Neural progenitor cell (in vitro differentiated cells): ENCODE results near the gene B4GALNT3. TPM values are rescaled to one million over a fixed set of nuclear protein-coding genes. Genes with fewer than 3 reads are reported as not detected.

Experiments
- DNase-seq: peaks from one replicate; pipeline ENCODE4 v3.0.0-alpha.2; 2016; ENCODE audit warnings: low spot score
- H2AFZ ChIP-seq: fragments of 200-600 bp; sonication (generic); replicated peaks from 2 replicates; pipeline ENCODE4 v1.6.1; 2016; ENCODE audit warnings: antibody characterized with exemption
- H3F3A ChIP-seq: fragments of 200-600 bp; sonication (generic); 2 replicates; pipeline ENCODE4 v1.6.1; 2016; ENCODE audit warnings: antibody characterized with exemption, low read depth
- H3K27ac ChIP-seq: fragments of 200-600 bp; sonication (generic); 2 replicates; pipeline ENCODE4 v1.5.1; 2016; ENCODE audit warnings: mild to moderate bottlenecking
- H3K27me3 ChIP-seq: fragments of 200-600 bp; sonication (generic); 2 replicates; pipeline ENCODE4 v1.6.1; 2016; ENCODE audit warnings: mild to moderate bottlenecking, moderate library complexity
- H3K36me3 ChIP-seq: fragments of 200-600 bp; sonication (generic); 2 replicates; pipeline ENCODE4 v1.5.1; 2016
- H3K4me1 ChIP-seq: fragments of 200-600 bp; sonication (generic); 2 replicates; pipeline ENCODE4 v1.6.1; 2016; ENCODE audit warnings: mixed run types
- H3K4me2 ChIP-seq: fragments of 200-600 bp; sonication (generic); 2 replicates; pipeline ENCODE4 v1.6.1; 2016
- H3K4me3 ChIP-seq: fragments of 200-600 bp; sonication (generic); 2 replicates; pipeline ENCODE4 v1.5.1; 2016
- H3K79me2 ChIP-seq: fragments of 200-600 bp; sonication (generic); 2 replicates; pipeline ENCODE4 v1.6.1; 2016; ENCODE audit warnings: low read depth
- H3K9ac ChIP-seq: fragments of 200-600 bp; sonication (generic); 2 replicates; pipeline ENCODE4 v1.6.1; 2016
- H3K9me3 ChIP-seq: fragments of 200-600 bp; sonication (generic); 2 replicates; pipeline ENCODE4 v1.5.1; 2016; ENCODE audit warnings: low read depth
- H4K20me1 ChIP-seq: fragments of 200-600 bp; sonication (generic); 2 replicates; pipeline ENCODE4 v1.6.1; 2016; ENCODE audit warnings: low read depth
- H3K27ac Mint-ChIP-seq: 3 replicates; pipeline ENCODE4 v1.8.0; 2021; ENCODE audit warnings: mixed read lengths
- H3K27me3 Mint-ChIP-seq: 2 replicates; pipeline ENCODE4 v1.8.0; 2022; ENCODE audit warnings: low read depth, mild to moderate bottlenecking, inconsistent platforms, moderate library complexity, mixed read lengths; ENCODE audit not compliant: insufficient read depth
- H3K36me3 Mint-ChIP-seq: 3 replicates; pipeline ENCODE4 v1.8.0; 2021; ENCODE audit warnings: mixed read lengths
- H3K4me1 Mint-ChIP-seq: 3 replicates; pipeline ENCODE4 v1.8.0; 2021; ENCODE audit warnings: mixed read lengths
- H3K4me3 Mint-ChIP-seq: 3 replicates; pipeline ENCODE4 v1.8.0; 2021; ENCODE audit warnings: mild to moderate bottlenecking, moderate library complexity, mixed read lengths
- H3K9me3 Mint-ChIP-seq: 3 replicates; pipeline ENCODE4 v1.8.0; 2020; ENCODE audit warnings: mixed read lengths
- CTCF ChIP-seq: fragments of 200-600 bp; sonication (generic); IDR thresholded peaks from 2 replicates; pipeline ENCODE4 v1.5.1; 2017; ENCODE audit warnings: antibody characterized with exemption, mild to moderate bottlenecking
- EZH2 ChIP-seq: fragments of 200-600 bp; sonication (generic); IDR thresholded peaks from 2 replicates; pipeline ENCODE4 v1.6.1; 2017; ENCODE audit warnings: antibody characterized with exemption, mild to moderate bottlenecking, moderate library complexity
- EZH2phosphoT487 ChIP-seq: fragments of 200-600 bp; sonication (generic); IDR thresholded peaks from 2 replicates; pipeline ENCODE4 v1.6.1; 2017; ENCODE audit warnings: antibody characterized with exemption
- total RNA-seq: library from RNA; depleted of rRNA; stranded (reverse); fragments of >200 nt; gene quantifications from 2 replicates; pipeline ENCODE4 v1.2.3, GENCODE V29; 2015; ENCODE audit warnings: low replicate concordance

The B4GALNT3 gene
- total RNA-seq, 1 donor from 2014 or later: 29.0 TPM

- Mint-ChIP-seq H3K4me3 (no peak overlapping the region), H3K27me3 (peaks cover 43% of the 10 kb centered on the region), H3K9me3 (no peaks in the 10 kb centered on the region), H3K4me1 (peaks cover 7% of the 10 kb centered on the region), H3K36me3 (no peaks in the 10 kb centered on the region), H3K27ac (no peak overlapping the region)
- peaks cover 21% of the 10 kb centered on the region for H3K79me2 ChIP-seq
- H3K36me3 ChIP-seq: no peaks in the 10 kb centered on the region
- no peaks in the 10 kb centered on the region for H3K9me3 ChIP-seq
- no peak overlapping the region for H3K4me2 ChIP-seq
- no peak overlapping the region for H2AFZ ChIP-seq
- TF ChIP-seq EZH2 (no peak), EZH2phosphoT487 (no peak), CTCF (no peak)
- peaks cover 13% of the 10 kb centered on the region for H3K4me1 ChIP-seq
- no peak overlapping the region for H3K27ac ChIP-seq
- no peak overlapping the region for H3K4me3 ChIP-seq
- peaks cover 30% of the 10 kb centered on the region for H3K27me3 ChIP-seq
- H4K20me1 ChIP-seq: peaks cover 20% of the 10 kb centered on the region
- DNase-seq: no peak
- peaks cover 11% of the 10 kb centered on the region for H3F3A ChIP-seq
- no peak overlapping the region for H3K9ac ChIP-seq
These were observed 3.4 kb downstream of the B4GALNT3 start for GRCh38 chr12:462936-463705.

- Mint-ChIP-seq H3K4me1 (peaks cover 9% of the 10 kb centered on the region), H3K36me3 (no peaks in the 10 kb centered on the region), H3K27ac (no peak overlapping the region), H3K9me3 (no peaks in the 10 kb centered on the region), H3K27me3 (peaks cover 35% of the 10 kb centered on the region), H3K4me3 (no peak overlapping the region)
- peaks cover 11% of the 10 kb centered on the region for H3F3A ChIP-seq
- no peaks in the 10 kb centered on the region for H3K9me3 ChIP-seq
- H2AFZ ChIP-seq: no peak overlapping the region
- peaks cover 13% of the 10 kb centered on the region for H3K4me1 ChIP-seq
- no peak overlapping the region for H3K4me2 ChIP-seq
- peaks cover 28% of the 10 kb centered on the region for H4K20me1 ChIP-seq
- H3K27me3 ChIP-seq: peaks cover 16% of the 10 kb centered on the region
- peaks cover 21% of the 10 kb centered on the region for H3K79me2 ChIP-seq
- H3K4me3 ChIP-seq: no peak overlapping the region
- H3K27ac ChIP-seq: no peak overlapping the region
- H3K9ac ChIP-seq: no peak overlapping the region
- no peak for DNase-seq
- H3K36me3 ChIP-seq: no peaks in the 10 kb centered on the region
- TF ChIP-seq CTCF (no peak), EZH2phosphoT487 (no peak), EZH2 (no peak)
These were observed 4.9 kb downstream of the B4GALNT3 start for GRCh38 chr12:464484-465267.

GRCh38 chr12:466039-466438 is 6.3 kb downstream of the B4GALNT3 start:
- no peak overlapping the region for H3K4me3 Mint-ChIP-seq
- H3K9me3 Mint-ChIP-seq: no peaks in the 10 kb centered on the region
- no peak overlapping the region for H3K9ac ChIP-seq
- peaks cover 16% of the 10 kb centered on the region for H3K4me1 Mint-ChIP-seq
- no peaks in the 10 kb centered on the region for H3K36me3 ChIP-seq
- peaks cover 5% of the 10 kb centered on the region for H3F3A ChIP-seq
- TF ChIP-seq CTCF (no peak), EZH2 (no peak), EZH2phosphoT487 (no peak)
- no peaks in the 10 kb centered on the region for H3K9me3 ChIP-seq
- no peaks in the 10 kb centered on the region for H3K36me3 Mint-ChIP-seq
- H3K79me2 ChIP-seq: peaks cover 15% of the 10 kb centered on the region
- H3K4me2 ChIP-seq: no peak overlapping the region
- no peak overlapping the region for H3K27ac Mint-ChIP-seq
- peaks cover 32% of the 10 kb centered on the region for H3K27me3 Mint-ChIP-seq
- H3K4me1 ChIP-seq: peaks cover 15% of the 10 kb centered on the region
- no peak overlapping the region for H3K4me3 ChIP-seq
- peaks cover 37% of the 10 kb centered on the region for H4K20me1 ChIP-seq
- DNase-seq: no peak
- H3K27ac ChIP-seq: no peak overlapping the region
- H2AFZ ChIP-seq: no peak overlapping the region
- peaks cover 8% of the 10 kb centered on the region for H3K27me3 ChIP-seq
